IPS-11a (cell line): ENCODE measurements around the gene TIGD2.

Experiments
- H3K4me3 ChIP-seq: one replicate; pipeline ENCODE4 v1.5.1; 2013; ENCODE audit warnings: low read depth, low read length, control low read depth

TIGD2 gene

DNA sequence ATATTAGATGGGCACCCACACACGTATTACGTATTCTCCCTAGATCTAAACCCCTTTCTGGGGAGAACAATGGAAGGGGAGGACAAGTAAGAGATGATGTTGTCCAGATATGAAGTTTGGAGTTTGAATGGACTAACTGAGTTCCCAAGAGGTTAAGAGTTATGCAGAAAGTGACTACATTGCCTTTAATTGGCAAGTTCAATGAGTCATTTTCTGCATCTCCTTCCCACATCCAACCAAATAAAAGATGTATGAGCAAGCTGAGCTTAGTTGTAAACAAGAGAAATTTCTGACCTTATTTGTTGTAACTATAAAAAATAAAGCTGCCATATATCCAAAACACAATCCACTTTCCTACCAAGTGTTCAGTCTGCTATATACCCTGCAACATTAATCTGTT is 50.5 kb downstream of the TIGD2 start:
- H3K4me3 ChIP-seq = no peak overlapping the region

DNA sequence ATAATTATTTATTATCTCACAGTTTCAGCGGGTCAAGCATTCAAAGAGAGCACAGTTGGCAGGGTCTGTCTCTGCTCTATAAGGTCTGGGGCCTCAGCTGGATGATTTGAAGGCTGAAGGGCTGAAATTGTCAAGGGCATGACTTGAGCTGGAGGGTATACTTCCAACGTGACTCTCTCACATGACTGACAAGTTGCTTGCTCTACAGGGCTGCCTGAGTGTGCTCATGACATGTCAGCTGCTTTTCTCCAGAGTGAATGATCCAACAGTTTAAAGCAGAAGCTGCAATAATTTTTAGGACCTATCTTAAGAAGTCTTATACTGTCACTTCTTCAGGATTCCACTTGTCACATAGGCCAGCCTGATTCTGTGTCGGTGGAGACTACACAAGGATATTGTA is 51.2 kb downstream of the TIGD2 start:
- H3K4me3 ChIP-seq = no peak overlapping the region

DNA sequence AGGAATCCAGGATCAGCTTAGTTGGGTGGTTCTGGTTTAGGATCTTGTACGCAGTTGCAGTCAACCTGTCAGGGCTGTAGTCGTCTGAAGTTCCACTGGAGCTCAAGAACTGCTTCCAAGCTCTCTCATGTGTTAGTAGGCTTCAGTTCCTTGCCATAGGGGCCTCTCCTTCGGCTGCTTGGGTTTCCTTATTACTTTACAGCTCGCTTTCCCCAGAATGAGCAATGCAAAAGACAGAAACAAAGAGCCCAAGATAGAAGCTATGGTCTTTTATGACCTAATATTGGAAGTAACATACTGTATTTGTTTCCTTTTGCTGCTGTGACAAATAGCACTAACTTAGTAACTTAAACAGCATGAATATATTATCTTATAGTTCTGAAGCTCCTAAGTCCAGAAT is 51.7 kb downstream of the TIGD2 start:
- no peak overlapping the region for H3K4me3 ChIP-seq

DNA sequence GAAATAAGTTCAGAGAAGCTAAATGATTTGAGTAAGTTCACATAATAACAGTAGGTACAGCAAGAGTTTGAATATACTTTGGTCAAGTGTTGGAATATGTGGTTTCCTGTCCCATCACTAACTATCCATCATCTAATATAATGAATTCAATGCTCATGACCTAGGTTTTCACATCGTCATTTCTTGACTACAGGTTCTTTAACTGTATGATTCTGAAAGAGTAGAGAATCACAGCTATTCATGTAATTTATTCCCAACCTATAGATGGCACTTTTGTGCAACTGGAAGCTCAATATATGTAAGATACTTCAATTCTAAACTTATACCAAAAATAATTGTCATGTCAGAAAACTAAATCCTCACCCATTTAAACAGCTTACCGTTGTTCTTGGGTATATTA is 53.1 kb downstream of the TIGD2 start:
- H3K4me3 ChIP-seq = no peak overlapping the region
